BLaER1 (cell line): ENCODE measurements around the gene PPM1H.
A peak's percentile ranks its signal among the peaks of the same experiment; 100 is the strongest.
"Not testable (repeated sequence)": the region's sequence is repeated elsewhere in the genome, so short reads cannot be mapped to it uniquely, and the experiment has no call there.

ENCODE experiments used
- H3K27ac ChIP-seq: shearing (Covaris generic); formaldehyde crosslinking; 2 replicates; pipeline ENCODE4 v1.8.1; 2022
- H3K27me3 ChIP-seq: shearing (Covaris generic); formaldehyde crosslinking; 2 replicates; pipeline ENCODE4 v1.8.1; 2022
- H3K36me3 ChIP-seq: shearing (Covaris generic); formaldehyde crosslinking; 2 replicates; pipeline ENCODE4 v1.8.1; 2022
- H3K4me1 ChIP-seq: shearing (Covaris generic); formaldehyde crosslinking; 2 replicates; pipeline ENCODE4 v1.8.1; 2022
- H3K4me2 ChIP-seq: shearing (Covaris generic); formaldehyde crosslinking; 2 replicates; pipeline ENCODE4 v1.8.1; 2022
- H3K4me3 ChIP-seq: shearing (Covaris generic); formaldehyde crosslinking; 2 replicates; pipeline ENCODE4 v1.8.1; 2022
- H3K9ac ChIP-seq: shearing (Covaris generic); formaldehyde crosslinking; 2 replicates; pipeline ENCODE4 v1.8.1; 2022
- H3K9me3 ChIP-seq: shearing (Covaris generic); formaldehyde crosslinking; 2 replicates; pipeline ENCODE4 v1.8.1; 2022
- H4K20me1 ChIP-seq: shearing (Covaris generic); formaldehyde crosslinking; 2 replicates; pipeline ENCODE4 v1.8.1; 2022
- Cebpa-rat ChIP-seq: shearing (Covaris generic); IDR thresholded peaks from 2 replicates; pipeline ENCODE4 v1.8.1; 2022

Gene PPM1H

GRCh38 chr12:62879691-62880090 lies 55.3 kb downstream of the PPM1H start:
- no peak overlapping the region for H3K4me3 ChIP-seq
- H3K9me3 ChIP-seq: peaks cover 44% of the 10 kb centered on the region
- 0 out of 2 replicates have a peak, but pooled peaks cover 2% of the 10 kb centered on the region for H3K36me3 ChIP-seq
- TF ChIP-seq Cebpa-rat: no peak
- no peak overlapping the region for H3K9ac ChIP-seq
- H4K20me1 ChIP-seq: no peaks in the 10 kb centered on the region
- H3K27ac ChIP-seq: no peak overlapping the region
- H3K4me2 ChIP-seq: no peak overlapping the region
- H3K27me3 ChIP-seq: no peaks in the 10 kb centered on the region
- peaks cover 55% of the 10 kb centered on the region for H3K4me1 ChIP-seq

- H3K27me3 ChIP-seq, H4K20me1 ChIP-seq, H3K4me2 ChIP-seq, H3K9ac ChIP-seq, H3K27ac ChIP-seq, H3K4me3 ChIP-seq, H3K36me3 ChIP-seq: not testable (repeated sequence)
- Histone ChIP-seq H3K9me3 (peaks cover 39% of the 10 kb centered on the region), H3K4me1 (peaks cover 53% of the 10 kb centered on the region)
Observed at GRCh38 chr12:62879228-62879627, 55.7 kb downstream of the PPM1H start.

- H3K4me2 ChIP-seq: peak overlapping the region; percentile 31
Observed at GRCh38 chr12:62878211-62878610, 56.7 kb downstream of the PPM1H start.

GRCh38 chr12:62876938-62877548 lies 57.9 kb downstream of the PPM1H start:
- Histone ChIP-seq H3K4me3 (no peak overlapping the region), H3K27ac (no peak overlapping the region), H3K4me1 (peaks cover 31% of the 10 kb centered on the region), H3K36me3 (no peaks in the 10 kb centered on the region), H4K20me1 (no peaks in the 10 kb centered on the region), H3K27me3 (no peaks in the 10 kb centered on the region), H3K4me2 (no peak overlapping the region), H3K9ac (no peak overlapping the region), H3K9me3 (peaks cover 36% of the 10 kb centered on the region)
- no peak for TF ChIP-seq Cebpa-rat

More at GRCh38 chr12:62878211-62878610, 56.7 kb downstream of the PPM1H start:
- Histone ChIP-seq H3K9ac (no peak overlapping the region), H3K9me3 (peaks cover 36% of the 10 kb centered on the region), H3K4me1 (peaks cover 43% of the 10 kb centered on the region), H3K27me3 (no peaks in the 10 kb centered on the region), H4K20me1 (no peaks in the 10 kb centered on the region), H3K36me3 (no peaks in the 10 kb centered on the region), H3K4me3 (no peak overlapping the region), H3K27ac (no peak overlapping the region)
- TF ChIP-seq Cebpa-rat: no peak

DNA sequence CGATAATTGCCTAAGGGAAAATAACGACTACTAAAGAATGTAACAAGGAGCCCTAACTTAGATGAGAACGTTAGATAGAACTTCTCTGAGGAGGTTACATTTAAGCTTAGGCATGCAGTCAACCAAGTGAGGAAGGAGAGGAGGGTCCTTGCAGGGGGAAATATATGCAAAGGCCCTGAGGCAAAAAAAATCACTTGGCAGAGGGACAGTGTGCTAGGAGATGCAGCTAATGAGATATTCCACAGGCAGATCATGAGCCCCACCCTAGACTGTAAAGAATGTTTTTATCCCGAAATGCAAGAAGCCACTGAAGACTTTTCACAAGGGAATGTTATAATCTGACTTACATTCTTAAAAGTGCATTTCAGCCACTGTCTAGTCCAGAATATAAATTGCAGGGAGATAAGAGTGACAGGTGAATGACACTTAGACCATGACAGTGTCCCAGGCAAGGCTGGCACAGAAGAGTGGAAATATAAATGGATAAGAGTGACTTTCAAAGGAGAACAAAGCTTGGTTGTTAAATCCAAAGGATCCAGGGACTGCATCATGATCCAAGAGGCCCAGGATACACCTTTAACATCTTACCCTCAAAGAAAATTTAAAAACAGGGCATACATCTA lies 61.0 kb downstream of the PPM1H start:
- Histone ChIP-seq H3K27me3 (no peaks in the 10 kb centered on the region), H3K9ac (no peak overlapping the region), H3K4me3 (no peak overlapping the region), H3K4me2 (no peak overlapping the region), H3K36me3 (no peaks in the 10 kb centered on the region), H3K9me3 (peaks cover 16% of the 10 kb centered on the region; the same call in 1 of the 2 replicates), H3K4me1 (peaks cover 14% of the 10 kb centered on the region), H4K20me1 (no peaks in the 10 kb centered on the region), H3K27ac (no peak overlapping the region)
- TF ChIP-seq Cebpa-rat: no peak

- no peaks in the 10 kb centered on the region for H4K20me1 ChIP-seq
- H3K4me1 ChIP-seq: peaks cover 7% of the 10 kb centered on the region
- H3K27me3 ChIP-seq: no peaks in the 10 kb centered on the region
- peaks cover 13% of the 10 kb centered on the region; the same call in 1 of the 2 replicates for H3K9me3 ChIP-seq
- no peaks in the 10 kb centered on the region for H3K36me3 ChIP-seq
- H3K27ac ChIP-seq: no peak overlapping the region
- H3K9ac ChIP-seq: no peak overlapping the region
- TF ChIP-seq Cebpa-rat: no peak
- no peak overlapping the region for H3K4me2 ChIP-seq
- no peak overlapping the region for H3K4me3 ChIP-seq
Observed at GRCh38 chr12:62873116-62873825, 61.7 kb downstream of the PPM1H start.

DNA sequence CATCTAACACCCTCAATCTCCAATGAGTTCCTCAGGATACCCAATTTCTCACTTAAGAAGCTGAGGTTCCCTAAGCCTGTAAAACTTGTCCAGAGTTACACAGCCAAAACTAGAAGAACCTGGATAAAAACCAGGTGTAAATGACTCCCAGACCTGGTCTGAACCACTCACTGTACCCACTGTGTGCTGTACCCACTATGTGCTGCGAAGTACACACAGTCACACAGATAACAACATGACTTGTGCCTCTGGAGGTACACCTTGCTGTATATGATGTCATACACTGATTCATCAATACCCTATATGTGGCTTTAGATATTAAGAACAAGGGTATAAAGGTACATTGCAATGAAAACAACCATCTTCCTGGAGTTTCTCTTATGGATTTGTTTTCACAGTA lies 66.1 kb downstream of the PPM1H start:
- H3K27me3 ChIP-seq: no peaks in the 10 kb centered on the region
- H3K4me3 ChIP-seq: no peak overlapping the region
- H3K4me1 ChIP-seq: peaks cover 5% of the 10 kb centered on the region; the same call in 1 of the 2 replicates
- no peak overlapping the region for H3K4me2 ChIP-seq
- no peak overlapping the region for H3K9ac ChIP-seq
- H4K20me1 ChIP-seq: no peaks in the 10 kb centered on the region
- no peaks in the 10 kb centered on the region for H3K36me3 ChIP-seq
- TF ChIP-seq Cebpa-rat: no peak
- no peak overlapping the region for H3K27ac ChIP-seq
- no peaks in the 10 kb centered on the region for H3K9me3 ChIP-seq

DNA sequence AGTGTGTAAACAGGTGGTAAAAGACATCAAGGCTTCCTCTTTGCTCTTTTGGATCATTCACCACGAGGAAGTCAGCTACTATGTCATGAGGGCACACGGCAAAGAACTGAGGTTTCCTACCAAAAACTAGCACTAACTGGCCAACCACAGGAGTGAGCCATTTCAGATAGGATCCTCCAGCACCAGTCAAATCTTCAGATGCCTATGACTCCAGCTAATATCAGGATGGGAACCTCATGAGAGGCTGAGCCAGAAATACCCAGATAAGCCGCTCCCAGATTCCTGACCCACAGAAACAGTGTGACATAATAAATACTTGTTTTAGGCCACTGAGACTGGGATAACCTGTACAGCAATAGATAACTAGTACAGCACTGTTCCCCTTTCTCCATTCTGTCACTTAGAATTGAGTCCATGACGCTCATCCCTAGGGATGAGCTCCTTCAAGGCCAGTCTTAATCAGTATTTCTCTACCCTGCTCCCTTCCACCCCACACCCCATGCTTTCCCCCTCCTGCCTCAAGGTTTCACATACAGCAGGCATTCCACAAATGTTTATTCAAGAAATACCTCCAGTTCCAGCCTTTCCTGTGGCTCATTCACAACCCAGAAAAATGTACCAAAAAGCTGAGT lies 68.4 kb downstream of the PPM1H start:
- H3K27ac ChIP-seq: no peak overlapping the region
- H3K4me3 ChIP-seq: no peak overlapping the region
- no peaks in the 10 kb centered on the region for H4K20me1 ChIP-seq
- H3K4me2 ChIP-seq: no peak overlapping the region
- H3K9me3 ChIP-seq: no peaks in the 10 kb centered on the region
- no peaks in the 10 kb centered on the region for H3K36me3 ChIP-seq
- no peak for TF ChIP-seq Cebpa-rat
- no peaks in the 10 kb centered on the region for H3K27me3 ChIP-seq
- peaks cover 5% of the 10 kb centered on the region; the same call in 1 of the 2 replicates for H3K4me1 ChIP-seq
- H3K9ac ChIP-seq: no peak overlapping the region

GRCh38 chr12:62865937-62866336 lies 69.0 kb downstream of the PPM1H start:
- Histone ChIP-seq H3K9ac (no peak overlapping the region), H3K4me1 (peaks cover 5% of the 10 kb centered on the region; the same call in 1 of the 2 replicates), H3K27ac (no peak overlapping the region), H3K4me3 (no peak overlapping the region), H3K36me3 (no peaks in the 10 kb centered on the region), H3K4me2 (no peak overlapping the region), H3K9me3 (no peaks in the 10 kb centered on the region), H3K27me3 (no peaks in the 10 kb centered on the region), H4K20me1 (no peaks in the 10 kb centered on the region)
- TF ChIP-seq Cebpa-rat: no peak

DNA sequence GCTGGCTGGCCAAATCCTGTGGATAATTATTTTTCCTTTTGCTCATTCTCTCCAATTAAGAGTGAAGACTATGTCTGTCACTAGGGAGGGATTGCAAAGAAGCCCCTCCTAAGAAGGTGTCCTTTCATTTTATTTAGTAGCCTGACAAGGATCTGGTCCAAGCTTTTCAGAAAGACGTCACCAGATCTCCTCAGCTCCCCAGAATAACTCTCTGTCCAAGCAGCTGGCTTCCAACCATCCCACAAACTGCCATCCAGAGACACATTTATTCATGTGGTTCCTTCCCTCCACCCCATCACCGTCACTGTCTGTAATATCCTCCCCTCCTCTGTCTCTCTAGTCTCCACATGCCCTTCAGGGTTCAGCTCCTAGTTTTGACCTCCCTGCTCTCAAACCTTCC lies 69.9 kb downstream of the PPM1H start:
- Histone ChIP-seq H3K9me3 (no peaks in the 10 kb centered on the region), H3K27ac (no peak overlapping the region), H3K4me1 (peaks cover 5% of the 10 kb centered on the region; the same call in 1 of the 2 replicates), H3K9ac (no peak overlapping the region), H3K4me2 (no peak overlapping the region), H4K20me1 (no peaks in the 10 kb centered on the region), H3K36me3 (no peaks in the 10 kb centered on the region), H3K27me3 (no peaks in the 10 kb centered on the region), H3K4me3 (no peak overlapping the region)
- no peak for TF ChIP-seq Cebpa-rat
